ENCODE data around the gene GRIA3. TPM values are rescaled to one million over a fixed set of nuclear protein-coding genes. Genes with fewer than 3 reads are reported as not detected.
A peak's percentile ranks its signal among the peaks of the same experiment; 100 is the strongest.

GRIA3 gene
- total RNA-seq, 1 experiment from 2014 or later, result not detected

DNA sequence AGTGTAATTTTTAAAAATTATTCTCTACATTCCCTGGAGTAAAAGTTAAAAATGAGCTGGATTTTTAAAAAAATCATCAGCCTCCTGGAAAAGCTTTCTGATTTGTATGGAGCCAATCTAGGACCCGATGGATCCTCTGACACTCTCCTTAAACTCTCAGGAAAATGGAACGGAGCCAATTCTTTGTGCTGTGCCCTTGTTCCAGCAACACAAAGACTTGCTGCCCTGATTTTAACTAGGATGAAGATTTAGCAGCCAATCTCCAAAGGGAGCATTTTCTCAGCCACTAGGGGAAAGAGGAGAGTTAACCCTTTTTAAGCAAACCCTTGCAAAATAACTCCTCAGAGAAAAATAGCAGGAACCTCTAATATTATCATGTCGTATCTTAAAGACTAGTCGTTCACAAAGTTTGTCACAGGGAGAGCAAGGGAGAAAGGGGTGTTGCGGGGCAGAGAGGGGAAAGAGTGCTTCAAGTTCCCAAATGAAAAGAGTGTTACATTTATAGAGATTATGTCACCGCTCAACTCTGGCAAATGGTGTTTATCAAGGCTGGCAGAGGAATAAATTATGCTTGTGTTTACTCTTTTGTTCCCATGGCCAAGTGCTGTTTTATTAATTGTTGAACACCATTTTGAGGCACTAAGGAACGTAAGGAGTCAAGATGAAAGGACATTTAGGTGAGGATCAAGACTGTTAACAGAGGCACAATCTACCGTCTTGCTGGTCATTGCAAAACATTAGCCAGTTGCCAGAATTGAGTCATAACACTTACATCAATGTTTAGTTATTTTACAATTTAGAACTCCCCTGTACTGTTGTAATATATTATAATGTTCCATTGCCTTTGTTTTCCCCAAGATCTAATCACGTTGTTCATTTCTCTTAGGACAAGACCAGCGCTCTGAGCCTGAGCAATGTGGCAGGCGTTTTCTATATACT lies 298.1 kb downstream of the GRIA3 start:
- H3K27me3 ChIP-seq (replicated peaks; ENCODE audit: insufficient read depth, low read depth, low read length, poor library complexity), result no peaks in the 10 kb centered on the region
- H3K27ac ChIP-seq (ENCODE audit: low read depth, low read length, poor library complexity, severe bottlenecking), result no peak overlapping the region
- no TSS peak for BruUV-seq (replicated peaks)
- TF ChIP-seq, protein P1, sequence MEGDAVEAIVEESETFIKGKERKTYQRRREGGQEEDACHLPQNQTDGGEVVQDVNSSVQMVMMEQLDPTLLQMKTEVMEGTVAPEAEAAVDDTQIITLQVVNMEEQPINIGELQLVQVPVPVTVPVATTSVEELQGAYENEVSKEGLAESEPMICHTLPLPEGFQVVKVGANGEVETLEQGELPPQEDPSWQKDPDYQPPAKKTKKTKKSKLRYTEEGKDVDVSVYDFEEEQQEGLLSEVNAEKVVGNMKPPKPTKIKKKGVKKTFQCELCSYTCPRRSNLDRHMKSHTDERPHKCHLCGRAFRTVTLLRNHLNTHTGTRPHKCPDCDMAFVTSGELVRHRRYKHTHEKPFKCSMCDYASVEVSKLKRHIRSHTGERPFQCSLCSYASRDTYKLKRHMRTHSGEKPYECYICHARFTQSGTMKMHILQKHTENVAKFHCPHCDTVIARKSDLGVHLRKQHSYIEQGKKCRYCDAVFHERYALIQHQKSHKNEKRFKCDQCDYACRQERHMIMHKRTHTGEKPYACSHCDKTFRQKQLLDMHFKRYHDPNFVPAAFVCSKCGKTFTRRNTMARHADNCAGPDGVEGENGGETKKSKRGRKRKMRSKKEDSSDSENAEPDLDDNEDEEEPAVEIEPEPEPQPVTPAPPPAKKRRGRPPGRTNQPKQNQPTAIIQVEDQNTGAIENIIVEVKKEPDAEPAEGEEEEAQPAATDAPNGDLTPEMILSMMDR (conservative IDR thresholded peaks at IDR 0.05; ENCODE audit: low read depth, low read length), result no peak
- no peak for TF ChIP-seq EZH2 (IDR thresholded peaks at IDR 0.05; ENCODE audit: borderline replicate concordance, low read depth, low read length, poor library complexity, severe bottlenecking)
- peak; percentile 5 for DNase-seq (ENCODE audit: low spot score)
- CTCF ChIA-PET, result no interaction called here
- intact Hi-C loops (cut with micrococcal nuclease; ENCODE audit: unreplicated experiment), result no loop called here
- H3K4me1 ChIP-seq (ENCODE audit: insufficient read depth, low read length, poor library complexity, severe bottlenecking), result no peaks in the 10 kb centered on the region
- POLR2A ChIA-PET (ENCODE audit: low non-redundant PET), result no interaction called here
- no peaks in the 10 kb centered on the region for H3K9me3 ChIP-seq (ENCODE audit: low read depth, low read length, poor library complexity, severe bottlenecking)
- no peaks in the 10 kb centered on the region for H3K36me3 ChIP-seq (ENCODE audit: insufficient read depth, low read length, poor library complexity, severe bottlenecking)
- no peak overlapping the region for H3K4me3 ChIP-seq (ENCODE audit: low read depth, low read length, poor library complexity, severe bottlenecking)

DNA sequence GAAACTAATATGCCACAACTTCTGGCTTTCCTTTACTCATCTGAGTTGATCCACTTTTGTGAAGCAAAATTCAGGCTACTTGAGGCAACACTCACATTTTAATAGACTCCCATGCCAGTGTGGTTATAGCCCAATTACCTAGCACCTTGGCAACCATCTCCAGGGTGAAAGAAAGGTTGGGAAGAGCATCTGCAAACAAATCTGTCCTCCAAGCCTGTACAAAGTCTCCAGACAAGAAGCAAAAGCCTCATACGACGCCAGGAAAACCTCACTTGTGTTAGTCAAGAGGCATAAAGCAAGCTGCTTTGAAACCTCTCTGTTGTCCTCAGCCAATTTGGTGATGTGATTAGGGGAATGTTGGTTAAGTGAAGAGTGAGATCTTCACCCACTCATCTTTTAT lies 302.2 kb downstream of the GRIA3 start:
- Histone ChIP-seq H3K27ac (ENCODE audit: low read depth, low read length, poor library complexity, severe bottlenecking) (no peak overlapping the region), H3K36me3 (ENCODE audit: insufficient read depth, low read length, poor library complexity, severe bottlenecking) (no peaks in the 10 kb centered on the region), H3K4me1 (ENCODE audit: insufficient read depth, low read length, poor library complexity, severe bottlenecking) (no peaks in the 10 kb centered on the region), H3K27me3 (replicated peaks; ENCODE audit: insufficient read depth, low read depth, low read length, poor library complexity) (no peaks in the 10 kb centered on the region), H3K9me3 (ENCODE audit: low read depth, low read length, poor library complexity, severe bottlenecking) (no peaks in the 10 kb centered on the region), H3K4me3 (ENCODE audit: low read depth, low read length, poor library complexity, severe bottlenecking) (no peak overlapping the region)
- ChIA-PET POLR2A (ENCODE audit: low non-redundant PET) (no interaction called here), CTCF (no interaction called here)
- no peak for DNase-seq (ENCODE audit: low spot score)
- no TSS peak for BruUV-seq (replicated peaks)
- TF ChIP-seq, protein P1 (conservative IDR thresholded peaks at IDR 0.05; ENCODE audit: low read depth, low read length), result no peak
- TF ChIP-seq EZH2 (IDR thresholded peaks at IDR 0.05; ENCODE audit: borderline replicate concordance, low read depth, low read length, poor library complexity, severe bottlenecking), result no peak
- intact Hi-C loops (cut with micrococcal nuclease; ENCODE audit: unreplicated experiment), result no loop called here

- ChIA-PET POLR2A (ENCODE audit: low non-redundant PET) (no interaction called here), CTCF (no interaction called here)
- no TSS peak for BruUV-seq (replicated peaks)
- no peaks in the 10 kb centered on the region for H3K9me3 ChIP-seq (ENCODE audit: low read depth, low read length, poor library complexity, severe bottlenecking)
- no peak for TF ChIP-seq EZH2 (IDR thresholded peaks at IDR 0.05; ENCODE audit: borderline replicate concordance, low read depth, low read length, poor library complexity, severe bottlenecking)
- TF ChIP-seq, protein P1 (conservative IDR thresholded peaks at IDR 0.05; ENCODE audit: low read depth, low read length), result no peak
- no peaks in the 10 kb centered on the region for H3K27me3 ChIP-seq (replicated peaks; ENCODE audit: insufficient read depth, low read depth, low read length, poor library complexity)
- intact Hi-C loops (cut with micrococcal nuclease; ENCODE audit: unreplicated experiment), result no loop called here
- no peaks in the 10 kb centered on the region for H3K36me3 ChIP-seq (ENCODE audit: insufficient read depth, low read length, poor library complexity, severe bottlenecking)
- no peak overlapping the region for H3K27ac ChIP-seq (ENCODE audit: low read depth, low read length, poor library complexity, severe bottlenecking)
- H3K4me3 ChIP-seq (ENCODE audit: low read depth, low read length, poor library complexity, severe bottlenecking), result no peak overlapping the region
- DNase-seq (ENCODE audit: low spot score), result no peak
- no peaks in the 10 kb centered on the region for H3K4me1 ChIP-seq (ENCODE audit: insufficient read depth, low read length, poor library complexity, severe bottlenecking)
Observed at GRCh38 chrX:123487236-123487635, 303.2 kb downstream of the GRIA3 start.
